H9 (cell line): ENCODE results near the gene RAP1GDS1. TPM values are rescaled to one million over a fixed set of nuclear protein-coding genes. Genes with fewer than 3 reads are reported as not detected.

Source experiments
- DNase-seq: peaks from one replicate; pipeline ENCODE4 v3.0.0-alpha.2; 2017
- H2AFZ ChIP-seq: one replicate; pipeline ENCODE4 v1.6.1; 2013; ENCODE audit warnings: mild to moderate bottlenecking, low read length, control low read depth, moderate library complexity
- H2AK5ac ChIP-seq: 2 replicates; pipeline ENCODE4 v1.6.1; 2013; ENCODE audit warnings: low read length, control low read depth, mixed read lengths; ENCODE audit not compliant: insufficient read length
- H2BK120ac ChIP-seq: one replicate; pipeline ENCODE4 v1.6.1; 2013; ENCODE audit warnings: low read depth, mild to moderate bottlenecking, low read length, control low read depth, inconsistent platforms; ENCODE audit not compliant: poor library complexity, severe bottlenecking
- H2BK12ac ChIP-seq: 2 replicates; pipeline ENCODE4 v1.6.1; 2013; ENCODE audit warnings: low read length, control low read depth, mixed read lengths, low read depth; ENCODE audit not compliant: insufficient read length
- H2BK15ac ChIP-seq: 2 replicates; pipeline ENCODE4 v1.6.1; 2013; ENCODE audit warnings: low read depth, low read length, control low read depth
- H2BK20ac ChIP-seq: one replicate; pipeline ENCODE4 v1.6.1; 2013; ENCODE audit warnings: low read depth, mild to moderate bottlenecking, low read length, control low read depth, inconsistent platforms; ENCODE audit not compliant: poor library complexity, severe bottlenecking
- H2BK5ac ChIP-seq: 2 replicates; pipeline ENCODE4 v1.6.1; 2013; ENCODE audit warnings: low read length, control low read depth, mixed read lengths; ENCODE audit not compliant: insufficient read length
- H3K14ac ChIP-seq: 2 replicates; pipeline ENCODE4 v1.6.1; 2013; ENCODE audit warnings: low read length, control low read depth; ENCODE audit not compliant: insufficient read depth
- H3K18ac ChIP-seq: 2 replicates; pipeline ENCODE4 v1.6.1; 2013; ENCODE audit warnings: low read depth, mild to moderate bottlenecking, mixed read lengths, low read length, control low read depth; ENCODE audit not compliant: insufficient read length
- H3K23ac ChIP-seq: 2 replicates; pipeline ENCODE4 v1.6.1; 2013; ENCODE audit warnings: low read length, control low read depth, mixed read lengths, low read depth; ENCODE audit not compliant: insufficient read length
- H3K23me2 ChIP-seq: 2 replicates; pipeline ENCODE4 v1.6.1; 2013; ENCODE audit warnings: low read depth, mild to moderate bottlenecking, mixed read lengths, low read length, control low read depth; ENCODE audit not compliant: insufficient read length, poor library complexity, severe bottlenecking
- H3K27ac ChIP-seq: 2 replicates; pipeline ENCODE4 v1.5.1; 2013; ENCODE audit warnings: low read length, control low read depth, mixed read lengths, low read depth; ENCODE audit not compliant: insufficient read length
- H3K27me3 ChIP-seq: 2 replicates; pipeline ENCODE4 v1.6.1; 2013; ENCODE audit warnings: low read length, control low read depth, inconsistent platforms; ENCODE audit not compliant: insufficient read depth
- H3K4ac ChIP-seq: 2 replicates; pipeline ENCODE4 v1.6.1; 2013; ENCODE audit warnings: low read depth, mild to moderate bottlenecking, control low read depth, inconsistent platforms, low read length, moderate library complexity
- H3K4me1 ChIP-seq: 2 replicates; pipeline ENCODE4 v1.6.1; 2013; ENCODE audit warnings: low read length, control low read depth, inconsistent platforms; ENCODE audit not compliant: insufficient read depth
- H3K4me2 ChIP-seq: 2 replicates; pipeline ENCODE4 v1.6.1; 2013; ENCODE audit warnings: low read length, control low read depth, mixed read lengths; ENCODE audit not compliant: insufficient read length, insufficient read depth
- H3K56ac ChIP-seq: 2 replicates; pipeline ENCODE4 v1.6.1; 2013; ENCODE audit warnings: low read depth, mild to moderate bottlenecking, mixed read lengths, low read length, control low read depth; ENCODE audit not compliant: insufficient read length
- H3K79me1 ChIP-seq: 2 replicates; pipeline ENCODE4 v1.6.1; 2013; ENCODE audit warnings: low read depth, mild to moderate bottlenecking, moderate library complexity, low read length, control low read depth, inconsistent platforms; ENCODE audit not compliant: insufficient read depth, poor library complexity, severe bottlenecking
- H3K79me2 ChIP-seq: 2 replicates; pipeline ENCODE4 v1.6.1; 2013; ENCODE audit warnings: low read length, control low read depth, inconsistent platforms; ENCODE audit not compliant: insufficient read depth
- H3K9ac ChIP-seq: 2 replicates; pipeline ENCODE4 v1.6.1; 2013; ENCODE audit warnings: low read length, control low read depth, mixed read lengths; ENCODE audit not compliant: insufficient read length; ENCODE audit errors: extremely low read depth
- H3K9me3 ChIP-seq: one replicate; pipeline ENCODE4 v1.6.1; 2013; ENCODE audit warnings: low read depth, low read length, inconsistent platforms; ENCODE audit not compliant: control insufficient read depth
- H3T11ph ChIP-seq: one replicate; pipeline ENCODE4 v1.6.1; 2013; ENCODE audit warnings: mild to moderate bottlenecking, low read length, control low read depth, inconsistent platforms
- H4K20me1 ChIP-seq: one replicate; pipeline ENCODE4 v1.6.1; 2013; ENCODE audit not compliant: control insufficient read depth, insufficient read length, insufficient read depth
- H4K5ac ChIP-seq: 2 replicates; pipeline ENCODE4 v1.6.1; 2013; ENCODE audit warnings: low read depth, mild to moderate bottlenecking, mixed read lengths, low read length, control low read depth; ENCODE audit not compliant: insufficient read length
- H4K8ac ChIP-seq: replicated peaks from 2 replicates; pipeline ENCODE4 v1.6.1; 2013; ENCODE audit warnings: low read length, control low read depth, mixed read lengths, low read depth; ENCODE audit not compliant: insufficient read length
- H4K91ac ChIP-seq: 2 replicates; pipeline ENCODE4 v1.6.1; 2013; ENCODE audit warnings: low read depth, mild to moderate bottlenecking, moderate library complexity, mixed read lengths, low read length, control low read depth; ENCODE audit not compliant: insufficient read length
- H3K27ac Mint-ChIP-seq, 3 experiments: 2 replicates in 2 of 3; 3 replicates in 1 of 3; pipeline ENCODE4 v1.8.0; 2020 to 2021; ENCODE audit warnings: mixed read lengths in 3 of 3, mild to moderate bottlenecking in 1 of 3, moderate library complexity in 1 of 3
- H3K27me3 Mint-ChIP-seq: 2 replicates; pipeline ENCODE4 v1.8.0; 2021; ENCODE audit warnings: low read depth, mild to moderate bottlenecking, moderate library complexity, mixed read lengths
- H3K36me3 Mint-ChIP-seq, 3 experiments: 2 replicates in 2 of 3; 3 replicates in 1 of 3; pipeline ENCODE4 v1.8.0; 2020 to 2021; ENCODE audit warnings: low read depth in 3 of 3, mixed read lengths in 3 of 3; ENCODE audit not compliant: insufficient read depth in 1 of 3
- H3K4me1 Mint-ChIP-seq, 2 experiments: 2 replicates each; pipeline ENCODE4 v1.8.0; 2020; ENCODE audit warnings: mixed read lengths in 2 of 2
- H3K4me3 Mint-ChIP-seq, 2 experiments: 2 replicates in 1 of 2; 3 replicates in 1 of 2; pipeline ENCODE4 v1.8.0; 2020 to 2021; ENCODE audit warnings: mild to moderate bottlenecking in 2 of 2, mixed read lengths in 2 of 2, moderate library complexity in 1 of 2
- H3K9me3 Mint-ChIP-seq, 2 experiments: 2 replicates in 1 of 2; 3 replicates in 1 of 2; pipeline ENCODE4 v1.8.0; 2020; ENCODE audit warnings: mild to moderate bottlenecking in 2 of 2, mixed read lengths in 2 of 2, moderate library complexity in 1 of 2
- WGBS: extraction: QIAGEN DNeasy Blood & Tissue Kit; methylation state at CpG from one replicate; pipeline ENCODE4 v1.1.7; 2013; ENCODE audit warnings: missing lambda C conversion rate, low lambda C conversion rate, mixed read lengths; ENCODE audit not compliant: insufficient read length; ENCODE audit errors: extremely low coverage; 5-methylcytosine and 5-hydroxymethylcytosine counted together
- total RNA-seq: library from RNA; stranded (reverse); gene quantifications from 2 replicates; pipeline ENCODE4 v1.2.1, GENCODE V29; 2021
- TF ChIP-seq, protein P1 (sequence below): fragments of 200-600 bp; sonication (generic); conservative IDR thresholded peaks from 3 replicates; pipeline ENCODE4 v1.8.0; 2021; ENCODE audit warnings: antibody characterized with exemption, mild to moderate bottlenecking

Gene RAP1GDS1
- total RNA-seq, 1 experiment from 2014 or later, result 25.2 TPM

DNA sequence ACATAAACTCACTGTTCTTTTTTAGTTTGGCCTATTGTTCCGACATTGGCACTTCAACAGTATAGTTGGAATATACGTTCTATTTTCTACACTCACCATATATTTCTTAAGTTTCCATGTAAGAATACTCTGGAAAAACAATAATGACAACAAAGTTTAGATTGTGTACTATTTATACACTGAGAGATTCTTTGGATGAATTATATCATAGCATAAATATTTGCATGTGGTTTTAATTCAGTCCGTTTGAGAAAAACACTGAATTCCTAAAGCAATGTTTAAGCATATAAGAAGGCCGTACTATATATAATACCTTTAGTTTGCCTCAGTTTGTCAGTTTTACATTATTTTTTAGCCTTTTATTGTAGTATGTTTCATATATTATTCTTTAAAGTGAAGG is 82.4 kb downstream of the RAP1GDS1 start:
- Histone ChIP-seq H2BK5ac (no peak overlapping the region), H2AFZ (no peak overlapping the region), H3K4me1 (peaks cover 2% of the 10 kb centered on the region; the same call in 1 of the 2 replicates), H4K8ac (no peak overlapping the region), H3K9ac (no peak overlapping the region), H3K79me2 (no peaks in the 10 kb centered on the region), H2AK5ac (no peak overlapping the region), H4K5ac (no peak overlapping the region), H3K23me2 (no peaks in the 10 kb centered on the region), H2BK15ac (no peak overlapping the region), H2BK120ac (no peak overlapping the region), H2BK20ac (no peak overlapping the region), H2BK12ac (no peak overlapping the region), H3K4ac (no peak overlapping the region), H3K18ac (no peak overlapping the region), H4K91ac (no peak overlapping the region), H3K4me2 (no peak overlapping the region), H4K20me1 (no peaks in the 10 kb centered on the region), H3K79me1 (no peaks in the 10 kb centered on the region), H3K9me3 (no peaks in the 10 kb centered on the region), H3K56ac (no peak overlapping the region), H3K27ac (no peak overlapping the region), H3T11ph (no peak overlapping the region), H3K27me3 (no peaks in the 10 kb centered on the region), H3K14ac (no peak overlapping the region), H3K23ac (no peak overlapping the region)
- Mint-ChIP-seq H3K4me3 (no peak overlapping the region), H3K36me3 (peaks cover 7 to 8% (median 7%) of the 10 kb centered on the region in 3 experiments), H3K9me3 (peaks cover 5% of the 10 kb centered on the region in 2 experiments; a peak in 4 of 5 replicates), H3K27ac (no peak overlapping the region), H3K4me1 (peaks cover 11 to 15% of the 10 kb centered on the region in 2 experiments), H3K27me3 (no peaks in the 10 kb centered on the region)
- no CpG with 5 or more reads among the region's 4 CpGs for WGBS
- no peak for DNase-seq
- TF ChIP-seq, protein P1, sequence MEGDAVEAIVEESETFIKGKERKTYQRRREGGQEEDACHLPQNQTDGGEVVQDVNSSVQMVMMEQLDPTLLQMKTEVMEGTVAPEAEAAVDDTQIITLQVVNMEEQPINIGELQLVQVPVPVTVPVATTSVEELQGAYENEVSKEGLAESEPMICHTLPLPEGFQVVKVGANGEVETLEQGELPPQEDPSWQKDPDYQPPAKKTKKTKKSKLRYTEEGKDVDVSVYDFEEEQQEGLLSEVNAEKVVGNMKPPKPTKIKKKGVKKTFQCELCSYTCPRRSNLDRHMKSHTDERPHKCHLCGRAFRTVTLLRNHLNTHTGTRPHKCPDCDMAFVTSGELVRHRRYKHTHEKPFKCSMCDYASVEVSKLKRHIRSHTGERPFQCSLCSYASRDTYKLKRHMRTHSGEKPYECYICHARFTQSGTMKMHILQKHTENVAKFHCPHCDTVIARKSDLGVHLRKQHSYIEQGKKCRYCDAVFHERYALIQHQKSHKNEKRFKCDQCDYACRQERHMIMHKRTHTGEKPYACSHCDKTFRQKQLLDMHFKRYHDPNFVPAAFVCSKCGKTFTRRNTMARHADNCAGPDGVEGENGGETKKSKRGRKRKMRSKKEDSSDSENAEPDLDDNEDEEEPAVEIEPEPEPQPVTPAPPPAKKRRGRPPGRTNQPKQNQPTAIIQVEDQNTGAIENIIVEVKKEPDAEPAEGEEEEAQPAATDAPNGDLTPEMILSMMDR, result no peak
